Activated CD4-positive, alpha-beta T cell treated with anti-CD3 and anti-CD28 coated beads for 36 hours (primary cell): ENCODE data around the gene UNC5B. TPM values are rescaled to one million over a fixed set of nuclear protein-coding genes. Genes with fewer than 3 reads are reported as not detected.

Experiments used
- ATAC-seq: fragments of 200-7000 bp; cut with Tn5 transposase; one replicate; pipeline ENCODE4 v1.10.0; 2021; ENCODE audit warnings: mild to moderate bottlenecking, moderate library complexity
- CTCF ChIA-PET: fragments of 350-600 bp; sonication (Branson Sonifier 250); formaldehyde crosslinking; loops from one replicate; lab custom pipeline; 2021; ENCODE audit warnings: antibody characterized with exemption; lab: Charles Lee
- POLR2A ChIA-PET: fragments of 350-600 bp; sonication (Branson Sonifier 250); formaldehyde crosslinking; loops from one replicate; lab custom pipeline; 2021; ENCODE audit warnings: antibody characterized with exemption, inconsistent platforms; lab: Charles Lee
- DNase-seq: peaks from one replicate; pipeline ENCODE4 v3.0.0-alpha.2; 2020
- H3K27ac Mint-ChIP-seq: one replicate; pipeline ENCODE4 v1.8.0; 2021; ENCODE audit warnings: mixed read lengths
- H3K27me3 Mint-ChIP-seq: one replicate; pipeline ENCODE4 v1.8.0; 2021; ENCODE audit warnings: mixed read lengths
- H3K36me3 Mint-ChIP-seq: one replicate; pipeline ENCODE4 v1.8.0; 2021; ENCODE audit warnings: low read depth, mixed read lengths
- H3K4me1 Mint-ChIP-seq: one replicate; pipeline ENCODE4 v1.8.0; 2021; ENCODE audit warnings: mixed read lengths
- H3K4me3 Mint-ChIP-seq: one replicate; pipeline ENCODE4 v1.8.0; 2021; ENCODE audit warnings: mild to moderate bottlenecking, moderate library complexity, mixed read lengths
- H3K9me3 Mint-ChIP-seq: one replicate; pipeline ENCODE4 v1.8.0; 2021; ENCODE audit warnings: low read depth, mixed read lengths
- intact Hi-C, 2 experiments: fragments of 100-400 bp; cut with DNase I in 1 of 2; cut with micrococcal nuclease in 1 of 2; formaldehyde crosslinking; loops; one replicate each; pipeline versions ENCODE4 v1.14.2 to v1.15.1; 2022 to 2024; cut with DNase I, micrococcal nuclease
- total RNA-seq, 2 experiments: library from RNA; stranded (reverse); gene quantifications; one replicate each; pipeline ENCODE4 v1.2.3, GENCODE V29; 2021

Gene UNC5B
- total RNA-seq, 2 experiments from 2014 or later = 0.05 to 0.09 TPM

- ChIA-PET CTCF (interaction anchor here (0.6 to 3.0 kb wide), 15 partner anchors 8 to 436 kb away, joined by 3 to 21 read pairs (median 6); no protein-coding TSS in a partner anchor), POLR2A (no interaction called here)
- H3K36me3 Mint-ChIP-seq = no peaks in the 10 kb centered on the region
- no peaks in the 10 kb centered on the region for H3K9me3 Mint-ChIP-seq
- H3K4me3 Mint-ChIP-seq = no peak overlapping the region
- intact Hi-C loops = loop anchor here (5.0 to 10.0 kb wide), 3 partner anchors 292 to 734 kb away; no protein-coding TSS in a partner anchor
- H3K27me3 Mint-ChIP-seq = peaks cover 7% of the 10 kb centered on the region
- no peak overlapping the region for H3K27ac Mint-ChIP-seq
- ATAC-seq = no peak
- peaks cover 14% of the 10 kb centered on the region for H3K4me1 Mint-ChIP-seq
- DNase-seq = no peak
These were observed 100.7 kb downstream of the UNC5B start for GRCh38 chr10:71312811-71313789.

GRCh38 chr10:71314028-71314693 is 101.8 kb downstream of the UNC5B start:
- no peaks in the 10 kb centered on the region for H3K36me3 Mint-ChIP-seq
- ATAC-seq (peak; percentile 24), DNase-seq (peak; percentile 71)
- H3K4me1 Mint-ChIP-seq = peaks cover 18% of the 10 kb centered on the region
- H3K27ac Mint-ChIP-seq = no peak overlapping the region
- H3K4me3 Mint-ChIP-seq = no peak overlapping the region
- ChIA-PET CTCF (interaction anchor here (0.6 to 3.0 kb wide), 17 partner anchors 9 to 582 kb away, joined by 3 to 21 read pairs (median 5); no protein-coding TSS in a partner anchor), POLR2A (no interaction called here)
- intact Hi-C loops = loop anchor here (1.0 to 10.0 kb wide), 10 partner anchors 71 to 733 kb away; no protein-coding TSS in a partner anchor
- H3K27me3 Mint-ChIP-seq = peaks cover 7% of the 10 kb centered on the region
- H3K9me3 Mint-ChIP-seq = no peaks in the 10 kb centered on the region

DNA sequence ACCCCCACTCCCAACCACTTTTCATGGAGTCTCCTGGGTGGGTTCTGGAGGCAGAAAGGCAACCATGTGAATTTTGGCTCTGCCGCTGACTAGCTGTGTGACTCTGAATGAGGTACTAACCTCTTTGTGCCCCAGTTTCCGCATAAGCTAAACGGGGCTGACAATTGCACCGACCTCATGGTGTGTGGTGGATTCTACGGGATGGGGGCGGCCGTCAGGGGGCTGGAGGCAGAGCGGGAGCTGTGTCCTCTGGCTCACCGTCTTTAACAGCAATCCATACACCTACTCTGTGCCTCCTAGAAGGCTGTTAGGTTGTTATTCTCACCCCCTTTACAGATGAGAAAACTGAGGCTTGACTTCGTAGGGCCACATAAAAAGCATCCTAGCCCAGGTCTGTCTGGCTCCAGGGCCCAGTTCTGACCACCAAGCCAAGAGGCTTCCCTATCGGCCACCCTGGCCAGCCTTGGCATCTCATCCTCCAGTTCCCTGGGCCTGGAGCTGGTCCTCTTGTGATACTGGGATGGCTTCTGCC is 102.4 kb downstream of the UNC5B start:
- Mint-ChIP-seq H3K27me3 (peaks cover 7% of the 10 kb centered on the region), H3K27ac (no peak overlapping the region), H3K36me3 (no peaks in the 10 kb centered on the region), H3K9me3 (no peaks in the 10 kb centered on the region), H3K4me3 (no peak overlapping the region), H3K4me1 (peaks cover 21% of the 10 kb centered on the region)
- DNase-seq (no peak), ATAC-seq (no peak)
- intact Hi-C loops = loop anchor here (1.0 to 10.0 kb wide), 13 partner anchors 70 to 1023 kb away; no protein-coding TSS in a partner anchor
- ChIA-PET POLR2A (no interaction called here), CTCF (interaction anchor here (0.6 to 3.0 kb wide), 14 partner anchors 9 to 582 kb away, joined by 3 to 21 read pairs (median 6); no protein-coding TSS in a partner anchor)

- no peaks in the 10 kb centered on the region for H3K9me3 Mint-ChIP-seq
- POLR2A ChIA-PET = no interaction called here
- peak overlapping the region; percentile 26 for H3K27ac Mint-ChIP-seq
- CTCF ChIA-PET = interaction anchor here (0.6 to 3.0 kb wide), 10 partner anchors 10 to 485 kb away, joined by 3 to 21 read pairs (median 5); partner anchors contain the start of gene C10orf105
- peaks cover 26% of the 10 kb centered on the region for H3K4me1 Mint-ChIP-seq
- DNase-seq (peak; percentile 45), ATAC-seq (no peak)
- intact Hi-C loops = loop anchor here (5.0 to 10.0 kb wide), 4 partner anchors 171 to 1021 kb away; no protein-coding TSS in a partner anchor
- peaks cover 3% of the 10 kb centered on the region for H3K27me3 Mint-ChIP-seq
- no peaks in the 10 kb centered on the region for H3K36me3 Mint-ChIP-seq
- H3K4me3 Mint-ChIP-seq = no peak overlapping the region
These were observed 103.9 kb downstream of the UNC5B start for GRCh38 chr10:71316056-71316785.

DNA sequence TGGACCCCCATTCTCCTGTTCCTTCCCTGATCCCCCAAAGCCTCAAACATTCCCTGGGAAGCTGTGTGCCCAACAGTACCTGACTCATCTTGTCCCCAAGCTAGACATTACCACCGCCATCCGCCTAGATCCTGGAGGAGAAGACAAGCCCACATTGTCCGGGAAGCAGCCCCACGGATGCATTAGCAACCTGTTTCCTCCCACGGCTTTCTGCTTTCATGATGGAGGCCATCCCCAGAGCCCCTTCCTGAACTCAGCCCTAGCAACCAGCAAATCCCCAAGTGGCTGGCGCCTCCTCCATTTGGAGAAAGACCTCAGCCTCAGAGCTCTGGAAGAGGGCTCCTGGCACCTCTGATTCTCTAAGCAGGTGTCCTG is 104.4 kb downstream of the UNC5B start:
- POLR2A ChIA-PET = no interaction called here
- H3K4me3 Mint-ChIP-seq = no peak overlapping the region
- DNase-seq (no peak), ATAC-seq (no peak)
- H3K27ac Mint-ChIP-seq = peak overlapping the region; percentile 26
- CTCF ChIA-PET = interaction anchor here (1.0 to 1.7 kb wide), 5 partner anchors 31 to 389 kb away, joined by 3 to 6 read pairs (median 3); no protein-coding TSS in a partner anchor
- no peaks in the 10 kb centered on the region for H3K36me3 Mint-ChIP-seq
- peaks cover 26% of the 10 kb centered on the region for H3K4me1 Mint-ChIP-seq
- intact Hi-C loops = loop anchor here (5.0 to 10.0 kb wide), 4 partner anchors 171 to 1021 kb away; no protein-coding TSS in a partner anchor
- H3K9me3 Mint-ChIP-seq = no peaks in the 10 kb centered on the region
- peaks cover 3% of the 10 kb centered on the region for H3K27me3 Mint-ChIP-seq

DNA sequence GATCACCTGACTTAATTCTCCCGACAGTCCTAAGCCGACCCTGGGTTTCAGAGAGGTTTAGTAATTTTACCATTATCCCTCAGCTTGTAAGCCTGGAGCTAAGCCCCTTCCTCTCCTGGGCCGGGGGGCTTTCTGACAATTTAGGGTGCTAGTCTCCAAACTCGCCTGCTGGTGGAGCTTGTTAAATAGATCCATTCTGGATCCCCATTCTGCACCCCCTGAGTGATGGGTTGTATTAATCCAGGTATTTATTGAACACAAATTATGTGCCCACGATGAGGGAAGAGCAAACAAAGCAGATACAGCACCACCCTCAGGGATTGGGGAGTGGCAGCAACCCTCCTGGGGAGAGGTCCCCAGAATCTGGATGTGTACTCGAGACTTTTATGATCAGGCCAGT is 105.4 kb downstream of the UNC5B start:
- no peak overlapping the region for H3K4me3 Mint-ChIP-seq
- H3K9me3 Mint-ChIP-seq = no peaks in the 10 kb centered on the region
- H3K36me3 Mint-ChIP-seq = no peaks in the 10 kb centered on the region
- H3K27me3 Mint-ChIP-seq = peaks cover 3% of the 10 kb centered on the region
- ATAC-seq = no peak
- ChIA-PET CTCF (interaction anchor here (0.9 to 1.0 kb wide), 3 partner anchors 33 to 66 kb away, joined by 3 read pairs; no protein-coding TSS in a partner anchor), POLR2A (no interaction called here)
- H3K27ac Mint-ChIP-seq = peak overlapping the region; percentile 17
- DNase-seq = no peak
- H3K4me1 Mint-ChIP-seq = peaks cover 26% of the 10 kb centered on the region
- intact Hi-C loops = loop anchor here (2.0 to 10.0 kb wide), 7 partner anchors 59 to 1020 kb away; partner anchors contain the start of gene VSIR (in 1 of the 2)

DNA sequence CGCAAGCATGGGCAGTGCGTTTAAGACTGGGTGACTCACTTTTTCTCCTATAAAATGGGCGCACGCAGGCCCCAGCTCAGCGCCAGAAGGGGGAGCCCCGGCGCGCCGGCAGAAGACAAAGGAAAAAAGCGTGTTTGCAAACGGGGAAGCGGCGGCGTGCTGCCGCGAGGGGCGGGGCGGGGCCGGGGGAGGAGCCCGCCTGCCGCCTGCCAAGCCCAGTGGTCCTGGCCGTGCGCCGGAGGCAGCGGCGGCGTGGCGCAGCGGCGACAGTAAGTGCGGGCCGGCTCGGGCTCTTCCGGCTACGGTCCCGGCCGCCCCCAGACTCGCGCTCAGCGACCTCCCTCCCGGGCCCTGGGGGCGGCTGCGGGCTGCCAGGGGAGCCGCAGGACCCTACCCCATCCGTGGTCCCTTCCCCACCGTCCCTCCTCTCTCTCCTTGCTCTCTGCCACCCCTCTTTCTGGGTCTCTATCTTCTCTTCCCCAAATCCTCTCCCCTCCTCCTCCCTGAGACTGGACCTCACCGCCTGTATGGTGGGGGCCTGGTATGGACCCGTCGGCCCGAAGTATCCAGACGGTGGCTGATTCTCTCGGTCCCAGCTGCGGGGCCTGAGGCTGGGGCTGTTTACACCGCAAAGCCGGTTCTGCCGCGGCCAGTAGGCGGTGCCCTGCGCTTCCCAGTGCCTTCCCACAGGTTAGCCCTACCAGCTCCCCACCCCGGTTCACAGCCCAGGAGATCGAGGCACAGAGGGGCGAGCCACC is 106.9 kb downstream of the UNC5B start, which contains the start of gene SLC29A3:
TSS of gene SLC29A3 (plus strand) at position 218 of the 758 bp plus-strand sequence. CDS start at position 269, 51 bp downstream.
- CTCF ChIA-PET = interaction anchor here (0.6 to 2.6 kb wide), 15 partner anchors 10 to 699 kb away, joined by 3 to 12 read pairs (median 3); no protein-coding TSS in a partner anchor
- peak within 1 kb of the TSS; percentile 77 for H3K27ac Mint-ChIP-seq
- intact Hi-C loops = loop anchor here (1.0 to 10.0 kb wide), 11 partner anchors 58 to 1018 kb away; partner anchors contain the start of genes PSAP (in 1 of the 2) and VSIR (in 1 of the 2)

DNA sequence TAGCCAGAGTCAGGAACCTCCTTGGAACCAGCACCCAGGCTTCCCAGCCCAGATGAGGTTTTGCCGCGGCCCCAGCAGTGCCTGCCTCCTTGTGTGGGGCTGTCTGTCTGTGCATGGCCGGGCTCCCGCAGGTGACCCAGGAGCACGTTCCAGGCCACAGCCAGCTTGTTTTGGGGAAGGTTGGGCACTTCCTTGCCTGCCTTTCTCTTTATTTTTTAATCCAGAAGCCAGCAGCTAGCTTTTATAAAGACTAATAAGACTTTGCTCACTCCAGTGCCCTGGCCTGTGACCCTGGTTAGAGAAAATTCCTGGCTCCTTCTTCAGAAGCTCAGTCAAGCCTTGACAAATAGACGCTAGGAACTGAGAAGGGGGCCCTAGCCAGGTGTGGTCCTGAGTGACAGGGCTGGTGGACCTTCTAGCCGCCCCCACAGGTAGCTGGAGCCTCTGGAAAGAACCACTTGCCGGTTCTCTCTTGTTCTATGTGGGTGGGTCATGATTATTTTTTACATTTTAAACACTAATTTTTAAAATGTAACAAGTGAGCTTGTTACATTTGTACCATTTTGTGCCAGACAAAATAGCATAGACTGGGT is 107.5 kb downstream of the UNC5B start:
- intact Hi-C loops = loop anchor here (1.0 to 10.0 kb wide), 11 partner anchors 57 to 1017 kb away; partner anchors contain the start of genes PSAP (in 1 of the 2) and VSIR (in 1 of the 2)
- peaks cover 33% of the 10 kb centered on the region for H3K4me1 Mint-ChIP-seq
- ATAC-seq = no peak
- no peaks in the 10 kb centered on the region for H3K9me3 Mint-ChIP-seq
- CTCF ChIA-PET = interaction anchor here (0.6 to 2.6 kb wide), 10 partner anchors 9 to 445 kb away, joined by 3 to 12 read pairs (median 3); no protein-coding TSS in a partner anchor
- DNase-seq = no peak
- no peaks in the 10 kb centered on the region for H3K27me3 Mint-ChIP-seq
- peak overlapping the region; percentile 77 for H3K27ac Mint-ChIP-seq
- H3K4me3 Mint-ChIP-seq = peak overlapping the region; percentile 85
- H3K36me3 Mint-ChIP-seq = peaks cover 17% of the 10 kb centered on the region
- POLR2A ChIA-PET = no interaction called here

More for the DNA sequence above, 106.9 kb downstream of the UNC5B start, which contains the start of gene SLC29A3:
- Mint-ChIP-seq H3K4me1 (peaks cover 33% of the 10 kb centered on the region), H3K9me3 (no peaks in the 10 kb centered on the region), H3K36me3 (peaks cover 13% of the 10 kb centered on the region), H3K27me3 (no peaks in the 10 kb centered on the region), H3K4me3 (peak within 1 kb of the TSS; percentile 85)
- ATAC-seq (peak; percentile 87), DNase-seq (peak; percentile 94)
- POLR2A ChIA-PET = interaction anchor here (0.5 to 0.6 kb wide), 2 partner anchors 178 to 711 kb away, joined by 4 to 5 read pairs; no protein-coding TSS in a partner anchor

DNA sequence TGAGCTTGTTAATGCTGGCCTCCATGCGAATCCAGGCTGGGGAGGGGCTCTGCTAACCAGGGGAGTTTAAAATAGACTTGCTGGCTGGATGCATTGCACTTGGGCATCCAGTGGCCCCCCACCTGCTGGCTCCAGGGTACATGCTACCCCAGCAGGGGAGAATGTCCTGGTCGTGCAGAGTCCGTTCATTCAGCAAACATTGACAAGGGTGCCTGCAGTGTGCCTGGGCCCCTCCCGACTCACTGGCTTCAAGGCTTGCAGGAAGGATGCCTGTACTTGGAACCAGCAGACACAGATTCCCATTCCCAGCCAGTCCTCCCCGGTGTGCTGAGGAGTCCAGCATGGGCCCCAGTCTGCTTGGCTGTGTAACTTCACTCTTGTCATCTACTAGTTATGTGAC is 108.2 kb downstream of the UNC5B start:
- peaks cover 17% of the 10 kb centered on the region for H3K36me3 Mint-ChIP-seq
- ChIA-PET CTCF (interaction anchor here (0.6 to 2.6 kb wide), 6 partner anchors 8 to 376 kb away, joined by 3 to 12 read pairs (median 3); no protein-coding TSS in a partner anchor), POLR2A (no interaction called here)
- intact Hi-C loops = no loop called here
- peaks cover 32% of the 10 kb centered on the region for H3K4me1 Mint-ChIP-seq
- H3K4me3 Mint-ChIP-seq = peak overlapping the region; percentile 85
- no peaks in the 10 kb centered on the region for H3K27me3 Mint-ChIP-seq
- H3K27ac Mint-ChIP-seq = no peak overlapping the region
- DNase-seq (no peak), ATAC-seq (no peak)
- H3K9me3 Mint-ChIP-seq = no peaks in the 10 kb centered on the region
